SJSA1 (cell line): ENCODE data around the gene MAML3. TPM values are rescaled to one million over a fixed set of nuclear protein-coding genes. Genes with fewer than 3 reads are reported as not detected.

Source experiments
- DNase-seq, 2 experiments: peaks; one replicate each; pipeline ENCODE4 v3.0.0-alpha.2; 2015 to 2020; ENCODE audit warnings: low spot score in 2 of 2, low read depth in 1 of 2
- H3K27ac ChIP-seq: fragments of 250-450 bp; sonication (Bioruptor Pico); 2 replicates; pipeline ENCODE4 v1.5.1; 2020; ENCODE audit warnings: mild to moderate bottlenecking, moderate library complexity
- H3K27me3 ChIP-seq: fragments of 250-450 bp; sonication (Bioruptor Pico); replicated peaks from 2 replicates; pipeline ENCODE4 v1.5.1; 2020; ENCODE audit warnings: mild to moderate bottlenecking, moderate library complexity
- H3K36me3 ChIP-seq: fragments of 250-450 bp; sonication (Bioruptor Pico); 2 replicates; pipeline ENCODE4 v1.5.1; 2020; ENCODE audit warnings: mild to moderate bottlenecking
- H3K4me1 ChIP-seq: fragments of 250-450 bp; sonication (Bioruptor Pico); replicated peaks from 2 replicates; pipeline ENCODE4 v1.6.1; 2021; ENCODE audit warnings: mild to moderate bottlenecking
- H3K4me3 ChIP-seq: fragments of 250-450 bp; sonication (Bioruptor Pico); 2 replicates; pipeline ENCODE4 v1.5.1; 2020; ENCODE audit warnings: mild to moderate bottlenecking
- H3K9me3 ChIP-seq: fragments of 250-450 bp; sonication (Bioruptor Pico); replicated peaks from 2 replicates; pipeline ENCODE4 v1.5.1; 2020; ENCODE audit warnings: mild to moderate bottlenecking
- total RNA-seq: library from RNA; depleted of rRNA; stranded (reverse); fragments of >200 nt; shearing (Covaris generic); gene quantifications from 2 replicates; pipeline ENCODE4 v1.2.3, GENCODE V29; 2014

The MAML3 gene
- total RNA-seq, 1 experiment from 2014 or later: 1.8 TPM

- no peaks in the 10 kb centered on the region for H3K27me3 ChIP-seq
- no peak overlapping the region for H3K27ac ChIP-seq
- no peak for DNase-seq
- peaks cover 13% of the 10 kb centered on the region for H3K9me3 ChIP-seq
- H3K4me3 ChIP-seq: no peak overlapping the region
- H3K36me3 ChIP-seq: no peaks in the 10 kb centered on the region
- peaks cover 39% of the 10 kb centered on the region for H3K4me1 ChIP-seq
Measured at GRCh38 chr4:139916041-139916440, 237.9 kb downstream of the MAML3 start.

GRCh38 chr4:139915037-139915436, 238.9 kb downstream of the MAML3 start:
- DNase-seq: no peak
- peaks cover 13% of the 10 kb centered on the region for H3K9me3 ChIP-seq
- peaks cover 33% of the 10 kb centered on the region for H3K4me1 ChIP-seq

GRCh38 chr4:139913995-139914598, 239.9 kb downstream of the MAML3 start:
- Histone ChIP-seq H3K36me3 (no peaks in the 10 kb centered on the region), H3K4me3 (no peak overlapping the region), H3K4me1 (peaks cover 27% of the 10 kb centered on the region), H3K27ac (peak overlapping the region; percentile 48), H3K9me3 (peaks cover 13% of the 10 kb centered on the region), H3K27me3 (no peaks in the 10 kb centered on the region)
- peak in 1 of 2 experiments; percentile 45 for DNase-seq

More at GRCh38 chr4:139915037-139915436, 238.9 kb downstream of the MAML3 start:
- H3K27ac ChIP-seq: no peak overlapping the region
- H3K4me3 ChIP-seq: no peak overlapping the region
- H3K27me3 ChIP-seq: no peaks in the 10 kb centered on the region
- no peaks in the 10 kb centered on the region for H3K36me3 ChIP-seq

GRCh38 chr4:139913398-139913990, 240.5 kb downstream of the MAML3 start:
- peaks cover 13% of the 10 kb centered on the region for H3K9me3 ChIP-seq
- peaks cover 27% of the 10 kb centered on the region for H3K4me1 ChIP-seq
- no peak overlapping the region for H3K4me3 ChIP-seq
- no peaks in the 10 kb centered on the region for H3K36me3 ChIP-seq
- no peak for DNase-seq
- H3K27me3 ChIP-seq: no peaks in the 10 kb centered on the region
- peak overlapping the region; percentile 48 for H3K27ac ChIP-seq

- H3K4me1 ChIP-seq: peaks cover 23% of the 10 kb centered on the region
- peaks cover 4% of the 10 kb centered on the region; the same call in 1 of the 2 replicates for H3K9me3 ChIP-seq
- H3K36me3 ChIP-seq: no peaks in the 10 kb centered on the region
- H3K27ac ChIP-seq: no peak overlapping the region
- H3K4me3 ChIP-seq: no peak overlapping the region
- no peak for DNase-seq
- H3K27me3 ChIP-seq: no peaks in the 10 kb centered on the region
Measured at GRCh38 chr4:139912445-139912844, 241.5 kb downstream of the MAML3 start.

GRCh38 chr4:139910106-139910505, 243.9 kb downstream of the MAML3 start:
- Histone ChIP-seq H3K27me3 (no peaks in the 10 kb centered on the region), H3K36me3 (no peaks in the 10 kb centered on the region), H3K4me1 (peaks cover 23% of the 10 kb centered on the region), H3K9me3 (no peaks in the 10 kb centered on the region), H3K4me3 (no peak overlapping the region), H3K27ac (no peak overlapping the region)
- DNase-seq: no peak

- peaks cover 15% of the 10 kb centered on the region for H3K4me1 ChIP-seq
- H3K36me3 ChIP-seq: no peaks in the 10 kb centered on the region
- H3K27ac ChIP-seq: no peak overlapping the region
- H3K9me3 ChIP-seq: no peaks in the 10 kb centered on the region
- no peak for DNase-seq
- no peak overlapping the region for H3K4me3 ChIP-seq
- H3K27me3 ChIP-seq: no peaks in the 10 kb centered on the region
Measured at GRCh38 chr4:139908636-139909437, 245.1 kb downstream of the MAML3 start.

GRCh38 chr4:139907001-139907809, 246.8 kb downstream of the MAML3 start:
- DNase-seq: no peak
- H3K4me3 ChIP-seq: no peak overlapping the region
- no peaks in the 10 kb centered on the region for H3K36me3 ChIP-seq
- H3K27ac ChIP-seq: no peak overlapping the region
- H3K4me1 ChIP-seq: peaks cover 15% of the 10 kb centered on the region
- no peaks in the 10 kb centered on the region for H3K27me3 ChIP-seq
- no peaks in the 10 kb centered on the region for H3K9me3 ChIP-seq

GRCh38 chr4:139905489-139905888, 248.5 kb downstream of the MAML3 start:
- no peak overlapping the region for H3K4me3 ChIP-seq
- DNase-seq: no peak
- no peaks in the 10 kb centered on the region for H3K27me3 ChIP-seq
- no peak overlapping the region for H3K27ac ChIP-seq
- no peaks in the 10 kb centered on the region for H3K9me3 ChIP-seq
- H3K4me1 ChIP-seq: peaks cover 29% of the 10 kb centered on the region
- no peaks in the 10 kb centered on the region for H3K36me3 ChIP-seq

- Histone ChIP-seq H3K4me3 (no peak overlapping the region), H3K36me3 (no peaks in the 10 kb centered on the region), H3K27me3 (no peaks in the 10 kb centered on the region), H3K4me1 (peaks cover 29% of the 10 kb centered on the region), H3K27ac (no peak overlapping the region), H3K9me3 (no peaks in the 10 kb centered on the region)
- no peak for DNase-seq
Measured at GRCh38 chr4:139904406-139904805, 249.6 kb downstream of the MAML3 start.

- Histone ChIP-seq H3K36me3 (no peaks in the 10 kb centered on the region), H3K9me3 (no peaks in the 10 kb centered on the region), H3K4me3 (no peak overlapping the region), H3K27ac (no peak overlapping the region), H3K27me3 (no peaks in the 10 kb centered on the region), H3K4me1 (peaks cover 25% of the 10 kb centered on the region)
- no peak for DNase-seq
Measured at GRCh38 chr4:139903845-139904244, 250.1 kb downstream of the MAML3 start.

- no peaks in the 10 kb centered on the region for H3K9me3 ChIP-seq
- no peaks in the 10 kb centered on the region for H3K36me3 ChIP-seq
- peak in 1 of 2 experiments; percentile 43 for DNase-seq
- H3K27me3 ChIP-seq: no peaks in the 10 kb centered on the region
- peaks cover 21% of the 10 kb centered on the region for H3K4me1 ChIP-seq
- H3K4me3 ChIP-seq: peak overlapping the region; percentile 24
- H3K27ac ChIP-seq: peak overlapping the region; percentile 42
Measured at GRCh38 chr4:139902321-139903320, 251.4 kb downstream of the MAML3 start.
